Hepatocyte (in vitro differentiated cells): ENCODE results near the gene ELL2.

ENCODE experiments used
- EZH2 ChIP-seq: fragments of 200-600 bp; sonication (generic); IDR thresholded peaks from 2 replicates; pipeline ENCODE4 v1.6.1; 2016; ENCODE audit warnings: antibody characterized with exemption, mild to moderate bottlenecking, borderline replicate concordance
- EZH2phosphoT487 ChIP-seq: fragments of 200-600 bp; sonication (generic); IDR thresholded peaks from one replicate; pipeline ENCODE4 v1.6.1; 2018; ENCODE audit warnings: antibody characterized with exemption, mild to moderate bottlenecking, low read depth, moderate library complexity; ENCODE audit not compliant: unreplicated experiment, severe bottlenecking
- TF ChIP-seq, protein P1 (sequence below): fragments of 200-600 bp; sonication (generic); IDR thresholded peaks from 2 replicates; pipeline ENCODE4 v1.5.1; 2016; ENCODE audit warnings: antibody characterized with exemption, mild to moderate bottlenecking; ENCODE audit not compliant: poor library complexity

- TF ChIP-seq EZH2 (no peak), EZH2phosphoT487 (no peak)
- TF ChIP-seq, protein P1, sequence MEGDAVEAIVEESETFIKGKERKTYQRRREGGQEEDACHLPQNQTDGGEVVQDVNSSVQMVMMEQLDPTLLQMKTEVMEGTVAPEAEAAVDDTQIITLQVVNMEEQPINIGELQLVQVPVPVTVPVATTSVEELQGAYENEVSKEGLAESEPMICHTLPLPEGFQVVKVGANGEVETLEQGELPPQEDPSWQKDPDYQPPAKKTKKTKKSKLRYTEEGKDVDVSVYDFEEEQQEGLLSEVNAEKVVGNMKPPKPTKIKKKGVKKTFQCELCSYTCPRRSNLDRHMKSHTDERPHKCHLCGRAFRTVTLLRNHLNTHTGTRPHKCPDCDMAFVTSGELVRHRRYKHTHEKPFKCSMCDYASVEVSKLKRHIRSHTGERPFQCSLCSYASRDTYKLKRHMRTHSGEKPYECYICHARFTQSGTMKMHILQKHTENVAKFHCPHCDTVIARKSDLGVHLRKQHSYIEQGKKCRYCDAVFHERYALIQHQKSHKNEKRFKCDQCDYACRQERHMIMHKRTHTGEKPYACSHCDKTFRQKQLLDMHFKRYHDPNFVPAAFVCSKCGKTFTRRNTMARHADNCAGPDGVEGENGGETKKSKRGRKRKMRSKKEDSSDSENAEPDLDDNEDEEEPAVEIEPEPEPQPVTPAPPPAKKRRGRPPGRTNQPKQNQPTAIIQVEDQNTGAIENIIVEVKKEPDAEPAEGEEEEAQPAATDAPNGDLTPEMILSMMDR = no peak
Measured at GRCh38 chr5:95961617-95962474, at the start of gene ELL2.
